Iris pigment epithelial cell (primary cell): Measurements from ENCODE around the gene MRTFB.
A peak's percentile ranks its signal among the peaks of the same experiment; 100 is the strongest.

Experiments
- DNase-seq: peaks from one replicate; pipeline ENCODE4 v3.0.0-alpha.2; 2011; ENCODE audit warnings: low read depth

MRTFB gene

DNA sequence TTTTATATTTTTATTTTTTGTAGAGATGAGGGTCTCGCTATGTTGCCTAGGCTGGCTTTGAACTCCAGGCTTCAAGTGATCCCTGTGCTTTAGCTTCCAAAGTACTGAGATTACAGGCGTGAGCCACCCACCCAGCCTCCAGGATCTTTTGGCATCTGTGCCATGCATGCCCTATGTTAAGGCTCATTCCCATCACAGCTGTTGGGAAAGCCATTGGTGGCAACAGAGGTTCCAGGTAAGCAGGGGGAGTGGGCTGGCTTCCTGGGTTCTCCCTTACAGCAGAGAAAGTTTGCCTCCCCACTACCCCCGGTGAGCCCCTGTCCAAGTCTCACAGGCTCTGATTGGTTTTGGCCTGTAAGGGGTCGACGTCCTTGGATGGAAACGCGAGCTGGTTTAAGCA is 8.9 kb upstream of the MRTFB start:
- no peak for DNase-seq

DNA sequence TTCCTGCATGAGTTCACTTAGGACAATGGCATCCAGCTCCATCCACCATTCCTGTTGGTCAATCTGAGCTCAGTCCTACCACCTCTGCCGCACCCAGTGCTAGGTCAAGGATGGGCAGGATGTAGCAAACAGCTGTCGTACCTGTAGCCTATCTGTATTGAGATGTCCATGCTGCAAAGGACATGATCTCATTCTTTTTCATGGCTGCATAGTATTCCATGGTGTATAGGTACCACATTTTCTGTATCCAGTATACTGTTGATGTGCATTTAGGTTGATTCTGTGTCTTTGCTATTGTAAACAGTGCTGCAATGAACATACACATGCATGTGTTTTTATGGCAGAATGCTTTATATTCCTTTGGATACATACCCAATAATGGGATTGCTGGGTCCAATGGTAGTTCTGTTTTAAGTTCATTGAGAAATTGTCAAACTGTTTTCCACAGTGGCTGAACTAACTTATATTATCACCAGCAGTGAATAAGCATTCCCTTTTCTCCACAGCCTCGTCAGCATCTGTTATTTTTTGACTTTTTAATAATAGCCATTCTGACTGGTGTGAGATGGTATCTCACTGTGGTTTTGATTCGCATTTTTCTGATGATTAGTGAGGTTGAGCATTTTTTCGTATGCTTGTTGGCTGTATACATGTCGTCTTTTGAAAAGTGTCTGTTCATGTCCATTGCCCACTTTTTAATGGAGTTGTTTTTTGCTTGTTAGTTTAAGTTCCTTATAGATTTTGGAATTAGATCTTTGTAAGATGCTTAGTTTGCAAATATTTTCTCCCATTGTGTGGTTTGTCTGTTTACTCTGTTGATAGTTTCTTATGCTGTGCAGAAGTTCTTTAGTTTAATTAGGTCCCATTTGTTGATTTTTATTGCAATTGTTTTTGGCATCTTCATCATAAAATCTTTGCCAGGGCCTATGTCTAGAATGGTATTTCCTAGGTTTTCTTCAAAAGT is 7.2 kb upstream of the MRTFB start:
- no peak for DNase-seq

- DNase-seq: no peak
Measured at GRCh38 chr16:14069818-14070217, 1.3 kb upstream of the MRTFB start.

GRCh38 chr16:14070555-14070876 is 603 bp upstream of the MRTFB start:
- DNase-seq: no peak

DNA sequence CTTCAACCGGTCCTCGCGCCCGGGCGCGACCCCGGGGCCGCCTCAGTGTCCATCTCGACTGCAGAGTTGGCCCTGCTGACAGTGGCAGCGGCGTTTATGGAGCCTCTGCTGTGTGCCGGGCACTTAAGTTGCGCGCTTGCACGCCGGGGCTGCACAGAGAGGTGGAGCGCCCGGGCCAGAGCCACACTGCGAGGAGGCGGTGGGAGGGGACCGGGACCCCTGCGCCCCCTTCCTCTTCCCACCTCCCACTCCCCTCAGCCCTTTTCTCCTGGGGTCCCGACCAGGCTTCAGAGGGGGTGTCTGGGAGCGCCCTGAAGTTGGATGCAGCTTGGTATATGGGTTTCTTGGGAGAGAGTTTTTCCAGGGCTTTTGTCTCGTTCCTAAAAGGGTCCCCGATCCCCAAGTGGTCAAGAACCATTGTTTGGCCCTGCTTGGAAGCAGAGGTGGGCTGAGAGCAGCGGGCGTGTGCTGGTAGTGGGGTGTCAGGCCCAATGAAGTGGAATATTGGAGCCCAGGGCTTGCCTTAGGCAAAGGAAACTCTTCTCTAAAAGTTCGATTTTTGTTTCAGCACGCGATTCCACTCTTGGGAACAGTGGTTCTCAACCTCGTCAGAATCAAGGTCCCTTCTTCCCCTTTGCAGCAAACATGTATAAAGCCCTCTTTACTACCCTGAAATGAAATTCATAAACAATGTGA is 605 bp downstream of the MRTFB start:
- DNase-seq: peak; percentile 9

GRCh38 chr16:14072360-14072759 is 1.2 kb downstream of the MRTFB start:
- no peak for DNase-seq

GRCh38 chr16:14074544-14074943 is 3.4 kb downstream of the MRTFB start:
- DNase-seq: no peak

GRCh38 chr16:14077918-14078317 is 6.8 kb downstream of the MRTFB start:
- no peak for DNase-seq

DNA sequence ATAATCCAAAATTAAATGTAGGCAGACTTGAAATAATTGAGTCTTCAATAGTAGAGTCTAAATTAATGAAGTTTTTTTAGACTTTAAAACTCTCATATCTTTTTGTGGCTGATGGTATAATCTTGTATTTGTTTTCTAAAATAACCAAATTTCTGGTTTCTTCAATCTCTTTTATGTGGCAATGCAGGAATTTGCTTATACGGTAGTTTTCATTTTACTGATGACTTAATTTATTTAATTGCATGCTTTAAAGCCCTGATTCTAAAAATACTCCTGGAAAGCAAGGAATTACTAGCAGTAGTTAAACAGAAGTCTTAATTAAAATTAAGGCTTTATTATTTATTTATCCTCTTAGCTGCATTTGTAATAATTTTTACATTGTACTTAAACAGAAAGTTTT is 15.4 kb downstream of the MRTFB start:
- DNase-seq: no peak

DNA sequence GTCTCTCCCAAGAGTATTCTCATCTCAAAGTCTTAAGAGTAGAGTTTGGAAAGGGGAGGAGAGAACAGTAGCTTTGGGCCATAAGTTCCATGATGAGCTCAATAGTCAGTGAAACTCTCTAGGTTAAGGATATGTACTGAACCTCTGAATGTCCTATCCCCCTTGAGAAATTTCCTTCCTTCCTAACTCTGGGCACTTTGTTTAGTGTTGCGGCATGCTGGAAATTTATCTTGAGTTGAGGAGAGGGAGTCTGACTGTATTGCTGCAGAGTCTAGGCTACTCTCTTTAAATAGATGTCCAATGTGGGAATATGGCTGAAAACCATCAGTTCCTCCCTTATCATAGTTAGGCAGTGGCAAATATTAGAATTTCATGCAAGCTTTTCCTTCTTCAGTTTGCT is 16.1 kb downstream of the MRTFB start:
- no peak for DNase-seq

DNA sequence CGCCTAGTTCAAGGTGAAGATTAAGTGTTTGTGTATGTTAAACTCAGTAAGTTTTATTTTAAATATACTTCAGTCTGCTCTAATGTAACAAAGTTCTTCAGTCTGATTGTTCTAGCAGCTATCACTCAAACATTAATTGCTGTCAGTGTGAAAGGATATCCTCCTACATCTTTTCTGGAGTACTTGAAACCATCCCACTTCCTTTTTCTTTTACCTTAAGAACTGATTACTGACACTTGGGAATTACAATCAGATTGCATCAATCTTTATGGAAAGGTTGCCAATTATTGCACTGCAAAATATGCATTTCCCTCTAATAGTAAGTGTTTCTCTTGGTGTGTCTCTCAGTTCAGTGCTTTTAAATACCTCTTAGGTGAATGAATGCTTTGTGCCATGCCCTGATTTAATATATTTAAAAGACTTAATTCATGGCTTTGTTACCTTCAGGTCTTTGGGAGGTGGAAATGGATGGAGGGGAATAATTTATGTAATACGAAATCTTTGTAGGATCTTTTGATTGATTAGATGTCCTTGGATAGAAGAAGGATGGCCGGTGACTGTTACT is 16.6 kb downstream of the MRTFB start:
- DNase-seq: no peak

DNA sequence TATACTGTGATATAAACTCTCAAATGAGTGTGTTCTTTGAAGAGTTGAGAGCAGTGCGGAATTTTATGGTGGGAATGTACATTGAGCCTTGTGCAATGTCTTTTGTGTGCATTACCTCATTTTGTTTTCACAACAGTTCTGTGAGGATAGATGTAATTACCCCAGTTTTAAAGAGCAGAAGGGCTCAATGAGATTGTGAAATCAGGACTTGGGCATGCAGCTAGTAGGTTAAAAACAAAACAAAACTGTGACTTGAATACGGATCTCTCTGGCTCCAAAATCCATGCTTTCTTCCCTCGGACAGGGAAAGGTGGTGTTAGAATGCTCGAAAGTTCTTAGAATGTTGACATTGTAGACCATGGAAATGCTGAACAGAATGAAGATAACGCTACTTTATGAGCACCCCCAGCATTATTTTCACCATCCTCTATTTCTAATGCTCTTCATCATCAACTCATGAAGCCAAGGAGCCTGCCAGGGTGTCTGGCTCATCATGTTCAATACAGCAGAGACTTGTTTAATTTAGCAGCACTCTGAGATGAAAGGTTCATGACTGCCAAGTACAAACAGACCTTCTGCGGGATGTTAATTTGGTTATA is 17.1 kb downstream of the MRTFB start:
- peak; percentile 58 for DNase-seq

GRCh38 chr16:14089283-14089823 is 18.2 kb downstream of the MRTFB start:
- DNase-seq: no peak

DNA sequence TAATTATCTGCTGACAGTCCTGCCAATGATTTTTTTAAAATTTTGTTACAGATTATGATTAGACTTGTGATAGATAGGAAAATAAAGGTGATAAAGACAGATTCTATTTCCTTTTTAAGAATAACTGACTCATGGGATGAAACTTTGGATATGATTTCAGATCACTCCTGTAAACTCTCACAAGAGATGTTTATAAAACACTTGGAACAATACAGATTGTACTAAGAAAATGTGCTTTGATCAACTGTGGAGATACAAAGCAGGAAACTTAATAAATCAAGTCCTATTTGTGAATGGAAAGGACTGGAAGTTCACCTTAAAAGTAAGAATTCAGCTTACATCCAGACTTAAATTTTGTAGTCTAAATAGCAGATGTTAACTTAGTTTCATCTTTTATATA is 21.4 kb downstream of the MRTFB start:
- DNase-seq: peak; percentile 39

GRCh38 chr16:14095883-14096551 is 24.9 kb downstream of the MRTFB start:
- peak; percentile 55 for DNase-seq

DNA sequence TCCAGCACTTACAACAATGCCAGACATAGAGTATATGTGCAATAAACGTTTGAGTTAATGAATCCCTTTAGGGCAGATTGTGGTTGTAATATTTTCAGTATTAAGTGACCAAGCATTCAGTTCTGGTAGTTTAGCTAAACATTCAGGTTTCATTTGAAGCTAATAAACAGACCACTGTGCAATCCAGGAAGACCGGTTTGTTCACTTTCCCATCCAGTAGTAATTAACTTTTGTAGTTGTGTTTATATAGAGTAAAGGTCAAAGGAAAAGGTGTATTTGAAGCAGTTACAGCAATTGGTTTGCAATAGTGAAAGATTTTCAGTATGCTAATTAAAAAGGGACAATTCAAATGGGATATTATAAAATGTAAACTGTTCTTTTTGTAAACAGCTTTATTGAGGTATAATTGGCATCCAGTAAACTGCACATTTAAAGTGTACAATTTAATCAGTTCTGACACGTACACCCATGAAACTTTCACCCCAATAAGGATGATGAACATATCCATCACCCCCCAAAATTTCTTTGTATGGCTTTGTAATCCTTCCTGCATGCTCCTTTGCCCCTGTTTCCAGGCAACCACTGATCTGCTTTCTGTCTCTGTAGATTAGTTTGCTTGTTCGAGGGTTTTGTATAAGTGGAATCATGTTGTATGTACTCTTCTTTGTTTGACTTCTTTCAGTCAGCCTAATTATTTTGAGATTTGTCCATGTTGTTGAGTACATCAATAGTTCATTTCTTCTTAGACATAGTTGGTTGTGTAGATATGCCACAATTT is 26.3 kb downstream of the MRTFB start:
- no peak for DNase-seq

DNA sequence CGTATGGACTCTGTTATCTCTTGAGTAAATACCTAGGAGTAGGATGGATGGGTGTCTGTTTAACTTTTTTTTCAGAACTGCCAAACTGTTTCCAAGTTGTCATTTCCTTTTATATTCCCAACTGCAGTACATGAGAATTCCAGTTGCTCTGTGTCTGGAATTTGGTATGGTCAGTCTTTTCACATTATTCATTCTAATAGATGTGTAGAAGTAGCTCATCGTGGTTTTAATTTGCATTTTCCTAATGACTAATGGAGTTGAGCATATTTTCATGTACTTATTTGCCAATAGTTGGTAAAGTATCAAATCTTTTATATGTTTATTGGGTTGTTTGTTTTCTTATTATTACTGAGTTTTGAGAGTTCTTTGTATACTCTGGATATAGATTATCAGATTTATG is 27.0 kb downstream of the MRTFB start:
- DNase-seq: no peak

DNA sequence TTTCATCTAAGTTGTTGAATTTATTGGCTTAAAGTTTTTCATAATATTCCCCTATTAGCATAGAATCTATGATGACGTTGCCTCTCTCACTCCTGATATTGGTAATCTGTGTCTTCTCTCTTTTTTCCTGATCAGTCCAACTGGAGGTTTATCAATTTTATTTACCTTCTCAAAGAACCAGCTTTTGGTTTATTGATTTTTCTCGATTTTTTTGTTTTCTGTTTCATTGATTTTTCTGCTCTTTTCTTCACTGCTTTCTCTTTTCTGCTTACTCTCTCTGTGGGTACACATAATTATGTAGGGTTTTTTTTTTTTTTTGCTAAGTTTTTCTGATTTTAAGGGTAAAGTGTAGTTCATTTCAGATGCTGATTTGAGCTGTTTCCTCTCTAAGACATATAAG is 29.7 kb downstream of the MRTFB start:
- no peak for DNase-seq

DNA sequence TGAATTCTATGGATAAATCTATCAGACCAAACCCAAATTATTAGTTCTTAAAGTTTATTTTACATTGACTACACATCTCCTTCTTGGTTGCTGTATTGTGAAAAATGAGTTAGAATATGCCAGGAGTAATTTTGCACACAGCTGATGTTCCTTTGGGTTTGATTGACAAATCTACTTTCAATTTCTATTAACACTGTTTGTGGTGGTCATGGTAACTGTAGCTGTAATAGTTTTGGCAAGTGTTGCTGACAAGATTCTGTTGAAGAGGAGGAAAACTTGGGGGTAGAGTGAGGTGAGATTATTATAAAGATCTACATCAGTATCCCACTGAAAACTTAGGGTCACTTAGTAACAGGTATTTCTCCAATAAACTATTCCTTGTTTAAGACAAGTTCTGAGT is 30.3 kb downstream of the MRTFB start:
- DNase-seq: peak; percentile 24

- no peak for DNase-seq
Measured at GRCh38 chr16:14102925-14103720, 32.0 kb downstream of the MRTFB start.
